DOHH2 (cell line): Measurements from ENCODE around the gene HLA-G.

Experiments used
- EZH2phosphoT487 ChIP-seq: fragments of 200-600 bp; sonication (generic); IDR thresholded peaks from 2 replicates; pipeline ENCODE4 v1.6.1; 2017; ENCODE audit warnings: borderline replicate concordance, mild to moderate bottlenecking, antibody characterized with exemption, low read length, moderate library complexity, mixed read lengths
- TF ChIP-seq, protein P1 (sequence below): fragments of 200-600 bp; sonication (generic); IDR thresholded peaks from one replicate; pipeline ENCODE4 v1.5.1; 2014; ENCODE audit warnings: antibody characterized with exemption, mild to moderate bottlenecking, low read depth, low read length; ENCODE audit not compliant: poor library complexity, severe bottlenecking

DNA sequence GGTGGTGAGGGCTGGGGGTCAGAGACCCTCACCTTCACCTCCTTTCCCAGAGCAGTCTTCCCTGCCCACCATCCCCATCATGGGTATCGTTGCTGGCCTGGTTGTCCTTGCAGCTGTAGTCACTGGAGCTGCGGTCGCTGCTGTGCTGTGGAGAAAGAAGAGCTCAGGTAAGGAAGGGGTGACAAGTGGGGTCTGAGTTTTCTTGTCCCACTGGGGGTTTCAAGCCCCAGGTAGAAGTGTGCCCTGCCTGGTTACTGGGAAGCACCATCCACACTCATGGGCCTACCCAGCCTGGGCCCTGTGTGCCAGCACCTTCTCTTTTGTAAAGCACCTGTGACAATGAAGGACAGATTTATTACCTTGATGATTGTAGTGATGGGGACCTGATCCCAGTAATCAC is 2.1 kb downstream of the HLA-G start:
- TF ChIP-seq EZH2phosphoT487, result no peak
- TF ChIP-seq, protein P1, sequence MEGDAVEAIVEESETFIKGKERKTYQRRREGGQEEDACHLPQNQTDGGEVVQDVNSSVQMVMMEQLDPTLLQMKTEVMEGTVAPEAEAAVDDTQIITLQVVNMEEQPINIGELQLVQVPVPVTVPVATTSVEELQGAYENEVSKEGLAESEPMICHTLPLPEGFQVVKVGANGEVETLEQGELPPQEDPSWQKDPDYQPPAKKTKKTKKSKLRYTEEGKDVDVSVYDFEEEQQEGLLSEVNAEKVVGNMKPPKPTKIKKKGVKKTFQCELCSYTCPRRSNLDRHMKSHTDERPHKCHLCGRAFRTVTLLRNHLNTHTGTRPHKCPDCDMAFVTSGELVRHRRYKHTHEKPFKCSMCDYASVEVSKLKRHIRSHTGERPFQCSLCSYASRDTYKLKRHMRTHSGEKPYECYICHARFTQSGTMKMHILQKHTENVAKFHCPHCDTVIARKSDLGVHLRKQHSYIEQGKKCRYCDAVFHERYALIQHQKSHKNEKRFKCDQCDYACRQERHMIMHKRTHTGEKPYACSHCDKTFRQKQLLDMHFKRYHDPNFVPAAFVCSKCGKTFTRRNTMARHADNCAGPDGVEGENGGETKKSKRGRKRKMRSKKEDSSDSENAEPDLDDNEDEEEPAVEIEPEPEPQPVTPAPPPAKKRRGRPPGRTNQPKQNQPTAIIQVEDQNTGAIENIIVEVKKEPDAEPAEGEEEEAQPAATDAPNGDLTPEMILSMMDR, result no peak
